ENCODE results near the gene DDX55. TPM values are rescaled to one million over a fixed set of nuclear protein-coding genes. Genes with fewer than 3 reads are reported as not detected.

Gene DDX55
- total RNA-seq, result 14.0 and 21.5 TPM in 2 replicates

DNA sequence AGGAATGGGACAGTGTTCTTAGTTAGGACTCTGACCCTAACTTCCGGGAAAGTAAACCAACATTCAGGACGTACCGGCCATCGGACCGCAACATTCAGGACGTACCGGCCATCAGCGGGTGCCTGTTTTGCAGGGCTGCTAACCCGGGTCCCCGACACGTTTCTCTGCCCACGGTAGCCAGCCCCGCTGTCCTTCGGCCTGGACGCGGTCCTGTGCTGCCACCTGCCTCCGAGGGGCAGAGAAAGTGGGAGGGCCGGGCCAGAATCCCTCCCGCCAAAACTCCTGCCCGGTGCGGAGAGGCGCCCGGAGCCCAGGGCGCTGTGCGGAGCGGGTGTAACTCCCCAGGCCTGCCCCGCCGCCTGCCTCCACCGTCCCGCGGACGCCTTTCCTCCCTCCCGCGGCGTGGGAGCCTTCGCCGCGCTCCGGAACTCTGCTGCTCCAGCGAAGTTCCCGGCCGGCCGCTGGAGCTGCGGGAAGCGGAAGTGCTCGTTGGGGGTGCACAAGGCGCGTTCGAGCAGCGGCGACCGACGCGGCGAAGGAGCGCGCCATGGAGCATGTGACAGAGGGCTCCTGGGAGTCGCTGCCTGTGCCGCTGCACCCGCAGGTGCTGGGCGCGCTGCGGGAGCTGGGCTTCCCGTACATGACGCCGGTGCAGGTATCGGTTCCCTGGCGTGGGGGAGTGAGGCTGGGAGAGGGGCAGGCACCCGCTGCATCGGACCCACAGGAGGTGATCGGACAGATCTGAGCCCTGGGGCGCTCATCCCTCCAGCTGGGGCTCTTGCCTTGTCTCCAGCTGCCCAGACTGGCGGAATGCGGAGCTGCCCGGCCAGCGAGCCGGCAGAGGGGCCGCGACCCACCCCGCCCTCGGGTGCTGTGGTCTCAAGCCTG is at the start of gene DDX55:
Gene DDX55, plus strand, starts transcription at position 498 of the 888 bp plus-strand sequence. Its CDS starts 50 bp downstream, at position 548.

DNA sequence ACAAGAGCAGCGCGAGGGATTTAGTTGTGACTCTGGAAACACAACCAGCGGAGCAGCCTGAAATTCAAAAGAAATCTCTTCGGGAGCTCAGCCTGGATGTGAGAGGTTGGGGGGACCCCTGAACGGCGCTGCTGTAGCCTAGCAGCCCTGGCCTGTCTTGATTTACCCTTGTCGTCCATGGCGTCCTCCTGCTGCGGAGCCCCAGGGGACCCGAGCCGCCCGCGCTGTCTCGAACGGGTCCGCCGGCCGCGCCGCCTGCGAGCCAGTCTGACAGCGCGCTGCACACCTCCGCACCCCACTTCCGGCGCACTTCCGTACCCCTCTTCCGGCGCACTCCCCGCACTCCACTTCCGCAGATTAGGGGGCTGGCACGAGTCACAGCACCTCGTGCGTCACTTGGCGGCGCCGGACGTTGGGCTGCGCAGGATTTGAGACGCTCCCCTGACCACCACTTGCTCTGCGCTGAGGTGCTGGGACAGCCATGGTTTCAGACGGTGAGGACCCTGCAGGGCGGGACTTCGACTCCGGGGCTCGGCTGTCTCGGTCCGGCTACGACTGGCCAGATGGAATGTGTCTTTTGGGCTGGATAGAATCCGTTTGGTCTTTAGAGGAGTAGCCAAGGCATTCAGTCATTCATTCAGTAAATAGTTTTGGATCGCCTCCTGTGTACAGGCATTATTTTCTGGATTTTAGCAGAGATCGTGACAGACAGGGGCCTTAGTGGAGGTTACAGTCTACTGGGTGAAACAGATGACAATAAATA is 31.7 kb downstream of the DDX55 start, which contains the start of the genes EIF2B1 and GTF2H3:
Gene EIF2B1, minus strand, starts transcription at position 308 of the 763 bp plus-strand sequence. Its CDS starts 129 bp downstream, at position 179.
Gene GTF2H3, plus strand, starts transcription at position 451 of the 763 bp plus-strand sequence. Its CDS starts 31 bp downstream, at position 482.

Other genes with a start within 250 kb of the DDX55 start
- gene SBNO1, start 237.3 kb upstream of the DDX55 start, total RNA-seq, result 17.0 and 18.0 TPM in 2 replicates
- gene KMT5A, start 218.0 kb upstream of the DDX55 start, total RNA-seq, result 38.6 and 54.3 TPM in 2 replicates
- gene RILPL2, start 165.4 kb upstream of the DDX55 start, total RNA-seq, result 2.7 and 3.4 TPM in 2 replicates
- 18.4 and 19.5 TPM in 2 replicates for gene SNRNP35, start 144.0 kb upstream of the DDX55 start, total RNA-seq
- gene RILPL1, start 68.4 kb upstream of the DDX55 start, total RNA-seq, result 8.7 and 14.0 TPM in 2 replicates
- gene TMED2, start 17.5 kb upstream of the DDX55 start, total RNA-seq, result 124 and 173 TPM in 2 replicates
- gene EIF2B1, start 31.6 kb downstream of the DDX55 start, total RNA-seq, result 109 and 211 TPM in 2 replicates
- gene GTF2H3, start 31.7 kb downstream of the DDX55 start, total RNA-seq, result 24.3 and 34.9 TPM in 2 replicates
- 4.0 and 4.7 TPM in 2 replicates for gene TCTN2, start 69.0 kb downstream of the DDX55 start, total RNA-seq
- 7.1 and 13.5 TPM in 2 replicates for gene ATP6V0A2, start 110.3 kb downstream of the DDX55 start, total RNA-seq
- 0.07 TPM in 1 of 2 replicates, not detected in the other for gene DNAH10, start 160.2 kb downstream of the DDX55 start, total RNA-seq

All from airway epithelial cell (primary cell).